RWPE2 (cell line): Measurements from ENCODE around the gene ELAPOR2.

ENCODE experiments used
- ATAC-seq: fragments of 200-7000 bp; cut with Tn5 transposase; 3 replicates; pipeline ENCODE4 v1.9.1; 2021; ENCODE audit warnings: low read depth
- DNase-seq: peaks from one replicate; pipeline ENCODE4 v3.0.0-alpha.2; 2020; ENCODE audit warnings: low spot score
- H3K27ac ChIP-seq: fragments of 450-650 bp; 2 replicates; pipeline ENCODE4 v1.5.1; 2017; ENCODE audit warnings: mild to moderate bottlenecking; ENCODE audit not compliant: poor library complexity, severe bottlenecking
- H3K27me3 ChIP-seq: fragments of 250-450 bp; sonication (Bioruptor Pico); 2 replicates; pipeline ENCODE4 v1.5.1; 2021; ENCODE audit warnings: mild to moderate bottlenecking, moderate library complexity; ENCODE audit not compliant: insufficient read depth, poor library complexity, severe bottlenecking
- H3K36me3 ChIP-seq: fragments of 250-450 bp; sonication (Bioruptor Pico); 2 replicates; pipeline ENCODE4 v1.5.1; 2020; ENCODE audit warnings: low read depth, mild to moderate bottlenecking, moderate library complexity
- H3K4me1 ChIP-seq: fragments of 250-450 bp; sonication (Bioruptor Pico); 2 replicates; pipeline ENCODE4 v1.5.1; 2021; ENCODE audit warnings: mild to moderate bottlenecking, moderate library complexity; ENCODE audit not compliant: insufficient read depth, poor library complexity, severe bottlenecking
- H3K4me3 ChIP-seq: fragments of 250-450 bp; sonication (Bioruptor Pico); 2 replicates; pipeline ENCODE4 v1.5.1; 2021; ENCODE audit warnings: mild to moderate bottlenecking, moderate library complexity; ENCODE audit not compliant: severe bottlenecking
- H3K9me3 ChIP-seq: fragments of 250-450 bp; sonication (Bioruptor Pico); 2 replicates; pipeline ENCODE4 v1.5.1; 2021; ENCODE audit warnings: mild to moderate bottlenecking, moderate library complexity; ENCODE audit not compliant: severe bottlenecking
- CTCF ChIP-seq: fragments of 450-650 bp; IDR thresholded peaks from one replicate; pipeline ENCODE4 v1.5.1; 2017; ENCODE audit warnings: mild to moderate bottlenecking, moderate library complexity; ENCODE audit not compliant: poor library complexity, severe bottlenecking

Gene ELAPOR2

GRCh38 chr7:87059525-87060287 is at the start of gene ELAPOR2:
Gene ELAPOR2 (minus strand): TSS chr7:87059654. CDS start chr7:87059513, 141 bp downstream.
- DNase-seq (peak; percentile 66), ATAC-seq (peak; percentile 82)
- H3K27ac ChIP-seq, result no peak within 1 kb of the TSS
- no peaks in the 10 kb centered on the region for H3K4me1 ChIP-seq
- no peaks in the 10 kb centered on the region for H3K9me3 ChIP-seq
- no peaks in the 10 kb centered on the region for H3K27me3 ChIP-seq
- TF ChIP-seq CTCF, result peak; percentile 63
- H3K4me3 ChIP-seq, result peak within 1 kb of the TSS; percentile 86
- H3K36me3 ChIP-seq, result no peaks in the 10 kb centered on the region

GRCh38 chr7:87107949-87108776 is 48.7 kb upstream of the ELAPOR2 start:
- no peaks in the 10 kb centered on the region for H3K9me3 ChIP-seq
- H3K4me1 ChIP-seq, result no peaks in the 10 kb centered on the region
- no peak for DNase-seq
- H3K27ac ChIP-seq, result no peak overlapping the region
- H3K4me3 ChIP-seq, result no peak overlapping the region
- H3K27me3 ChIP-seq, result no peaks in the 10 kb centered on the region
- no peak for TF ChIP-seq CTCF
- H3K36me3 ChIP-seq, result no peaks in the 10 kb centered on the region
- ATAC-seq, result no peak

GRCh38 chr7:87106974-87107612 is 47.6 kb upstream of the ELAPOR2 start:
- ATAC-seq, result no peak
- TF ChIP-seq CTCF, result no peak
- no peak for DNase-seq
- Histone ChIP-seq H3K9me3 (no peaks in the 10 kb centered on the region), H3K27me3 (no peaks in the 10 kb centered on the region), H3K4me3 (no peak overlapping the region), H3K36me3 (no peaks in the 10 kb centered on the region), H3K27ac (no peak overlapping the region), H3K4me1 (no peaks in the 10 kb centered on the region)

GRCh38 chr7:87105401-87105800 is 45.9 kb upstream of the ELAPOR2 start:
- H3K4me3 ChIP-seq, result no peak overlapping the region
- no peak overlapping the region for H3K27ac ChIP-seq
- no peaks in the 10 kb centered on the region for H3K9me3 ChIP-seq
- no peaks in the 10 kb centered on the region for H3K27me3 ChIP-seq
- no peaks in the 10 kb centered on the region for H3K4me1 ChIP-seq
- ATAC-seq (no peak), DNase-seq (no peak)
- no peak for TF ChIP-seq CTCF
- H3K36me3 ChIP-seq, result no peaks in the 10 kb centered on the region
